GM23248 (cell line): ENCODE data around the gene EGFR. TPM values are rescaled to one million over a fixed set of nuclear protein-coding genes. Genes with fewer than 3 reads are reported as not detected.

Experiments used
- DNase-seq: peaks from one replicate; pipeline ENCODE4 v3.0.0-alpha.2; 2015
- H2AFZ ChIP-seq: fragments of 200-600 bp; sonication (generic); 2 replicates; pipeline ENCODE4 v1.6.1; 2016; ENCODE audit warnings: antibody characterized with exemption
- H3F3A ChIP-seq: fragments of 200-600 bp; sonication (generic); 2 replicates; pipeline ENCODE4 v1.6.1; 2016; ENCODE audit warnings: mild to moderate bottlenecking, antibody characterized with exemption, mixed run types; ENCODE audit not compliant: insufficient read depth
- H3K27ac ChIP-seq: fragments of 200-600 bp; sonication (generic); 2 replicates; pipeline ENCODE4 v1.5.1; 2016; ENCODE audit warnings: mild to moderate bottlenecking
- H3K27me3 ChIP-seq: fragments of 200-600 bp; sonication (generic); replicated peaks from 2 replicates; pipeline ENCODE4 v1.6.1; 2016; ENCODE audit warnings: mild to moderate bottlenecking; ENCODE audit not compliant: insufficient read depth
- H3K36me3 ChIP-seq: fragments of 200-600 bp; sonication (generic); 2 replicates; pipeline ENCODE4 v1.6.1; 2016; ENCODE audit warnings: low read depth, mild to moderate bottlenecking
- H3K4me1 ChIP-seq: fragments of 200-600 bp; sonication (generic); 2 replicates; pipeline ENCODE4 v1.6.1; 2016; ENCODE audit warnings: mild to moderate bottlenecking; ENCODE audit not compliant: insufficient read depth
- H3K4me2 ChIP-seq: fragments of 200-600 bp; sonication (generic); one replicate; pipeline ENCODE4 v1.6.1; 2016; ENCODE audit warnings: mild to moderate bottlenecking; ENCODE audit not compliant: unreplicated experiment
- H3K4me3 ChIP-seq: fragments of 200-600 bp; sonication (generic); 2 replicates; pipeline ENCODE4 v1.5.1; 2016; ENCODE audit warnings: mild to moderate bottlenecking
- H3K79me2 ChIP-seq: fragments of 200-600 bp; sonication (generic); 2 replicates; pipeline ENCODE4 v1.6.1; 2016; ENCODE audit warnings: mild to moderate bottlenecking; ENCODE audit not compliant: insufficient read depth
- H3K9ac ChIP-seq: fragments of 200-600 bp; sonication (generic); 2 replicates; pipeline ENCODE4 v1.6.1; 2016; ENCODE audit warnings: mild to moderate bottlenecking
- H3K9me2 ChIP-seq: fragments of 200-600 bp; sonication (generic); 2 replicates; pipeline ENCODE4 v1.6.1; 2016; ENCODE audit warnings: mixed run types, mild to moderate bottlenecking, moderate library complexity; ENCODE audit not compliant: insufficient read depth
- H3K9me3 ChIP-seq: fragments of 200-600 bp; sonication (generic); one replicate; pipeline ENCODE4 v1.6.1; 2017; ENCODE audit warnings: low read depth
- H4K20me1 ChIP-seq: fragments of 200-600 bp; sonication (generic); 2 replicates; pipeline ENCODE4 v1.6.0; 2016; ENCODE audit not compliant: insufficient read depth
- EZH2 ChIP-seq: fragments of 200-600 bp; sonication (generic); IDR thresholded peaks from 2 replicates; pipeline ENCODE4 v1.6.1; 2018; ENCODE audit warnings: antibody characterized with exemption, mild to moderate bottlenecking; ENCODE audit not compliant: insufficient read depth, poor library complexity, severe bottlenecking
- EZH2phosphoT487 ChIP-seq: fragments of 200-600 bp; sonication (generic); IDR thresholded peaks from 2 replicates; pipeline ENCODE4 v1.6.1; 2018; ENCODE audit warnings: antibody characterized with exemption, moderate library complexity, mild to moderate bottlenecking, low read depth; ENCODE audit not compliant: insufficient read depth
- WGBS, 2 experiments: methylation state at CpG; one replicate each; pipeline ENCODE4 v1.1.6; 2015 to 2017; ENCODE audit warnings: low lambda C conversion rate in 2 of 2, low coverage in 1 of 2; ENCODE audit errors: missing lambda C conversion rate in 2 of 2; 5-methylcytosine and 5-hydroxymethylcytosine counted together
- in situ Hi-C: fragments of 300-500 bp; cut with MboI; formaldehyde crosslinking; loops from 2 replicates; pipeline ENCODE4 v1.15.0; 2020
- polyA plus RNA-seq: library from polyadenylated mRNA; unstranded; fragments of >200 nt; fragmentation: Nextera tagmentation; extraction: Ambion mirVana; gene quantifications from 2 replicates; pipeline ENCODE4 v1.2.1, GENCODE V29; 2016
- total RNA-seq: library from RNA; depleted of rRNA; stranded (reverse); fragments of >200 nt; shearing (Covaris generic); gene quantifications from 2 replicates; pipeline ENCODE4 v1.2.3, GENCODE V29; 2014

Gene EGFR
- total and polyA plus RNA-seq, 2 experiments from 2014 or later = 48.7 to 53.5 TPM

DNA sequence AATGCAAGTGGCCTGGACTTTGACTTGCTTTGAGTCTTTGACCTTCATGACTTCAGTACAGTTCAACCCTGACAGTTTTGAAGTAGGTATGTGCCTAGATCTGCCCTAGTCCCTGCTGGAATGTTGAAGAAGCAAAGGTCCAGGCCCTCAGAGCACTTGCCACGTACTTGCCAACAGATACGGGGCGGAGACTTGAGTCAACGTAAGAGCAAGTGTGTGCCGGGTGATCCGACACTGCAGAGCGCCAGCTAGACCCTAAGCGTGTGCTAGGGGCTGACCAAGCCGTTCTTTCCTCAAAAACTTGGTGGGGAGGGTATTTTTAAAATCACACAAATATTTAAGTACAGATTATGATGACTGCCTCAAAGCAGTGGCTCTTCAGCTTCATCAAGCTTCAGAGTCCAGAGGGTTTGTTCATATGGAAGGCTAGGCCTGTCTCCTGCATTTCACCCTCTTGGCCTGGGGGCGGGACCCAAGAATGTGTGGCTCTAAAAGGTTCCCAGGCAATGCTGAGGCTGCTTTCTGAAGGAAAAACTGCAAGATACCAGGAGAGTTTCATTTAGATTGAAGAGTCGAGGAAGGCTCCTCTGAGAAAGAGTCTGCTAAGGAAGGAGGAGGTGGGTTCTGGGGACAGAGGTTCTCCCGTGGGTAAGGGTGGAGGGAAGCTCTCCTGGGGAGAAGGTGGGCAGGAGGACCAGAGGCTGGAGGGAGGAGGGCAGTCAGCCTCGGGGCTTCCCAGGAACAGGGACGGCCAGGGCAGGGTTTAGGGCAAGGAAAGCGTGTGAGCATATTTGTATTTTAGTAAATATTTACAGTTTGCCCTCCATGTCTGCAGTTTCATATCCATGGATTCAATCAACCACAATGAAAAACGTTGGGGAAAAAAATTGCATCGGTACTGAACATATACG, 160.3 kb downstream of the EGFR start:
- WGBS, 2 experiments = 79 to 80% methylated on average over 18 of the region's 18 CpGs

GRCh38 chr7:55179931-55180682, 161.3 kb downstream of the EGFR start:
- TF ChIP-seq EZH2phosphoT487 (no peak), EZH2 (no peak)
- H4K20me1 ChIP-seq = no peaks in the 10 kb centered on the region
- 82 to 87% methylated on average over 5 of the region's 5 CpGs for WGBS, 2 experiments
- H3K4me3 ChIP-seq = no peak overlapping the region
- peaks cover 45% of the 10 kb centered on the region for H3K36me3 ChIP-seq
- H3K9me3 ChIP-seq = no peaks in the 10 kb centered on the region
- no peak for DNase-seq
- no peak overlapping the region for H3K9ac ChIP-seq
- no peak overlapping the region for H3K4me2 ChIP-seq
- peaks cover 19% of the 10 kb centered on the region for H3F3A ChIP-seq
- in situ Hi-C loops = no loop called here
- H3K27me3 ChIP-seq = no peaks in the 10 kb centered on the region
- no peaks in the 10 kb centered on the region for H3K4me1 ChIP-seq
- no peaks in the 10 kb centered on the region for H3K79me2 ChIP-seq
- H3K9me2 ChIP-seq = no peaks in the 10 kb centered on the region
- no peak overlapping the region for H2AFZ ChIP-seq
- no peak overlapping the region for H3K27ac ChIP-seq

More for the DNA sequence above, 160.3 kb downstream of the EGFR start:
- H3K9ac ChIP-seq = no peak overlapping the region
- no peak overlapping the region for H2AFZ ChIP-seq
- no peak for DNase-seq
- H3K9me2 ChIP-seq = no peaks in the 10 kb centered on the region
- no peaks in the 10 kb centered on the region for H3K27me3 ChIP-seq
- H3K4me1 ChIP-seq = no peaks in the 10 kb centered on the region
- H3K79me2 ChIP-seq = no peaks in the 10 kb centered on the region
- TF ChIP-seq EZH2phosphoT487 = no peak
- no peak for TF ChIP-seq EZH2
- no peak overlapping the region for H3K27ac ChIP-seq
- peaks cover 42% of the 10 kb centered on the region for H3K36me3 ChIP-seq
- H3K4me3 ChIP-seq = no peak overlapping the region
- no peaks in the 10 kb centered on the region for H4K20me1 ChIP-seq
- no peaks in the 10 kb centered on the region for H3K9me3 ChIP-seq
- in situ Hi-C loops = no loop called here
- peaks cover 9% of the 10 kb centered on the region; the same call in 1 of the 2 replicates for H3F3A ChIP-seq
- no peak overlapping the region for H3K4me2 ChIP-seq

- in situ Hi-C loops = no loop called here
- TF ChIP-seq EZH2 = no peak
- no peak for TF ChIP-seq EZH2phosphoT487
- H2AFZ ChIP-seq = no peak overlapping the region
- H3K36me3 ChIP-seq = peaks cover 37% of the 10 kb centered on the region
- WGBS, 2 experiments = 91 to 93% methylated on average over 19 of the region's 19 CpGs
- H3K9me2 ChIP-seq = no peaks in the 10 kb centered on the region
- peaks cover 5% of the 10 kb centered on the region for H3K4me1 ChIP-seq
- no peak overlapping the region for H3K27ac ChIP-seq
- H3K79me2 ChIP-seq = no peaks in the 10 kb centered on the region
- no peaks in the 10 kb centered on the region for H3K27me3 ChIP-seq
- no peak overlapping the region for H3K4me2 ChIP-seq
- H3K9ac ChIP-seq = no peak overlapping the region
- H3K9me3 ChIP-seq = no peaks in the 10 kb centered on the region
- peaks cover 28% of the 10 kb centered on the region for H3F3A ChIP-seq
- H4K20me1 ChIP-seq = no peaks in the 10 kb centered on the region
- no peak overlapping the region for H3K4me3 ChIP-seq
- no peak for DNase-seq
These were observed 162.2 kb downstream of the EGFR start for GRCh38 chr7:55180963-55181542.

DNA sequence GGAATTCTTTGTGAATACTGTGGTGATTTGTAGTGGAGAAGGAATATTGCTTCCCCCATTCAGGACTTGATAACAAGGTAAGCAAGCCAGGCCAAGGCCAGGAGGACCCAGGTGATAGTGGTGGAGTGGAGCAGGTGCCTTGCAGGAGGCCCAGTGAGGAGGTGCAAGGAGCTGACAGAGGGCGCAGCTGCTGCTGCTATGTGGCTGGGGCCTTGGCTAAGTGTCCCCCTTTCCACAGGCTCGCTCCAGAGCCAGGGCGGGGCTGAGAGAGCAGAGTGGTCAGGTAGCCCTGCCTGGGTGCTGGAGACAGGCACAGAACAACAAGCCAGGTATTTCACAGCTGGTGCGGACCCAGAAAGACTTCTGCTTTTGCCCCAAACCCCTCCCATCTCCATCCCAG, 162.9 kb downstream of the EGFR start:
- in situ Hi-C loops = no loop called here
- H3F3A ChIP-seq = peaks cover 32% of the 10 kb centered on the region
- 97 to 98% methylated on average over 4 of the region's 4 CpGs for WGBS, 2 experiments
- H3K9me2 ChIP-seq = no peaks in the 10 kb centered on the region
- H3K9ac ChIP-seq = no peak overlapping the region
- H3K9me3 ChIP-seq = no peaks in the 10 kb centered on the region
- no peak overlapping the region for H2AFZ ChIP-seq
- no peaks in the 10 kb centered on the region for H3K27me3 ChIP-seq
- peaks cover 33% of the 10 kb centered on the region; the same call in 1 of the 2 replicates for H3K36me3 ChIP-seq
- H3K4me1 ChIP-seq = peaks cover 12% of the 10 kb centered on the region
- H3K4me2 ChIP-seq = no peak overlapping the region
- H3K4me3 ChIP-seq = no peak overlapping the region
- TF ChIP-seq EZH2phosphoT487 (no peak), EZH2 (no peak)
- no peaks in the 10 kb centered on the region for H3K79me2 ChIP-seq
- H4K20me1 ChIP-seq = no peaks in the 10 kb centered on the region
- H3K27ac ChIP-seq = no peak overlapping the region
- DNase-seq = no peak
